COLO668 (cell line): ENCODE results near the gene PIGR.

Experiments
- DNase-seq: peaks from one replicate; lab custom pipeline; 2025; ENCODE audit not compliant: unreplicated experiment; lab: John Stamatoyannopoulos, UW

Gene PIGR

GRCh38 chr1:206911064-206911663 is 35.1 kb downstream of the PIGR start:
- peak; percentile 32 for DNase-seq

GRCh38 chr1:206909883-206910318 is 36.4 kb downstream of the PIGR start:
- DNase-seq = no peak

- peak; percentile 97 for DNase-seq
Observed at GRCh38 chr1:206909161-206909882, 36.9 kb downstream of the PIGR start.

- no peak for DNase-seq
Observed at GRCh38 chr1:206908038-206908437, 38.2 kb downstream of the PIGR start.

GRCh38 chr1:206907304-206907991 is 38.8 kb downstream of the PIGR start:
- peak; percentile 44 for DNase-seq

GRCh38 chr1:206905295-206906164 is 40.7 kb downstream of the PIGR start:
- DNase-seq = no peak

GRCh38 chr1:206904423-206905142 is 41.7 kb downstream of the PIGR start:
- DNase-seq = no peak

GRCh38 chr1:206903687-206904086 is 42.6 kb downstream of the PIGR start:
- no peak for DNase-seq

GRCh38 chr1:206902702-206903101 is 43.6 kb downstream of the PIGR start:
- no peak for DNase-seq

GRCh38 chr1:206901944-206902343 is 44.3 kb downstream of the PIGR start:
- DNase-seq = no peak

GRCh38 chr1:206900149-206900548 is 46.1 kb downstream of the PIGR start:
- no peak for DNase-seq

GRCh38 chr1:206899717-206900116 is 46.5 kb downstream of the PIGR start:
- no peak for DNase-seq

GRCh38 chr1:206898915-206899431 is 47.3 kb downstream of the PIGR start:
- no peak for DNase-seq

- no peak for DNase-seq
Observed at GRCh38 chr1:206898089-206898914, 48.0 kb downstream of the PIGR start.

GRCh38 chr1:206897175-206897574 is 49.1 kb downstream of the PIGR start, which contains the start of gene IL24:
Gene IL24, plus strand, starts transcription at chr1:206897443. Its CDS starts 390 bp downstream, at chr1:206897833.
- no peak for DNase-seq

- peak; percentile 21 for DNase-seq
Observed at GRCh38 chr1:206896261-206896660, 50.0 kb downstream of the PIGR start.

GRCh38 chr1:206895837-206896242 is 50.4 kb downstream of the PIGR start:
- peak; percentile 75 for DNase-seq

GRCh38 chr1:206895325-206895724 is 50.9 kb downstream of the PIGR start:
- DNase-seq = peak; percentile 96

- no peak for DNase-seq
Observed at GRCh38 chr1:206893380-206893779, 52.9 kb downstream of the PIGR start.
